Brain microvascular endothelial cell (primary cell): ENCODE results near the gene ZNF444.

Experiments used
- DNase-seq: peaks from one replicate; pipeline ENCODE4 v3.0.0-alpha.2; 2020
- H3K27ac ChIP-seq: fragments of 250-450 bp; sonication (Bioruptor Pico); 2 replicates; pipeline ENCODE4 v1.5.1; 2020; ENCODE audit warnings: mild to moderate bottlenecking, moderate library complexity
- H3K27me3 ChIP-seq: fragments of 250-450 bp; sonication (Bioruptor Pico); replicated peaks from 2 replicates; pipeline ENCODE4 v1.5.1; 2020; ENCODE audit warnings: mild to moderate bottlenecking
- H3K36me3 ChIP-seq: fragments of 250-450 bp; sonication (Bioruptor Pico); replicated peaks from 2 replicates; pipeline ENCODE4 v1.5.1; 2020; ENCODE audit warnings: mild to moderate bottlenecking
- H3K4me3 ChIP-seq: 2 replicates; pipeline ENCODE4 v1.5.1; 2011; ENCODE audit warnings: low read depth, mild to moderate bottlenecking, control low read depth, low read length, moderate library complexity
- in situ Hi-C: cut with HindIII; loops from 2 replicates; pipeline ENCODE4 v1.10.0; 2017; ENCODE audit warnings: low sequenced_read_pairs, low pct_ligation_motif_present
- TF ChIP-seq, protein P1 (sequence below): IDR thresholded peaks from 2 replicates; pipeline ENCODE4 v1.5.1; 2011; ENCODE audit warnings: low read depth, mild to moderate bottlenecking, moderate library complexity, low read length, control low read depth, inconsistent platforms; ENCODE audit errors: missing control alignments

The ZNF444 gene

GRCh38 chr19:56176881-56177280, 35.8 kb downstream of the ZNF444 start:
- Histone ChIP-seq H3K27ac (no peak overlapping the region), H3K36me3 (no peaks in the 10 kb centered on the region), H3K27me3 (no peaks in the 10 kb centered on the region), H3K4me3 (no peak overlapping the region)
- in situ Hi-C loops = no loop called here
- DNase-seq = no peak
- TF ChIP-seq, protein P1, sequence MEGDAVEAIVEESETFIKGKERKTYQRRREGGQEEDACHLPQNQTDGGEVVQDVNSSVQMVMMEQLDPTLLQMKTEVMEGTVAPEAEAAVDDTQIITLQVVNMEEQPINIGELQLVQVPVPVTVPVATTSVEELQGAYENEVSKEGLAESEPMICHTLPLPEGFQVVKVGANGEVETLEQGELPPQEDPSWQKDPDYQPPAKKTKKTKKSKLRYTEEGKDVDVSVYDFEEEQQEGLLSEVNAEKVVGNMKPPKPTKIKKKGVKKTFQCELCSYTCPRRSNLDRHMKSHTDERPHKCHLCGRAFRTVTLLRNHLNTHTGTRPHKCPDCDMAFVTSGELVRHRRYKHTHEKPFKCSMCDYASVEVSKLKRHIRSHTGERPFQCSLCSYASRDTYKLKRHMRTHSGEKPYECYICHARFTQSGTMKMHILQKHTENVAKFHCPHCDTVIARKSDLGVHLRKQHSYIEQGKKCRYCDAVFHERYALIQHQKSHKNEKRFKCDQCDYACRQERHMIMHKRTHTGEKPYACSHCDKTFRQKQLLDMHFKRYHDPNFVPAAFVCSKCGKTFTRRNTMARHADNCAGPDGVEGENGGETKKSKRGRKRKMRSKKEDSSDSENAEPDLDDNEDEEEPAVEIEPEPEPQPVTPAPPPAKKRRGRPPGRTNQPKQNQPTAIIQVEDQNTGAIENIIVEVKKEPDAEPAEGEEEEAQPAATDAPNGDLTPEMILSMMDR = no peak

- DNase-seq = no peak
- TF ChIP-seq, protein P1 = no peak
- in situ Hi-C loops = no loop called here
- Histone ChIP-seq H3K27me3 (no peaks in the 10 kb centered on the region), H3K27ac (no peak overlapping the region), H3K4me3 (no peak overlapping the region), H3K36me3 (no peaks in the 10 kb centered on the region)
Observed at GRCh38 chr19:56177564-56178243, 36.6 kb downstream of the ZNF444 start.

- no peak for DNase-seq
- no peak overlapping the region for H3K27ac ChIP-seq
- no peak overlapping the region for H3K4me3 ChIP-seq
- TF ChIP-seq, protein P1 = no peak
- in situ Hi-C loops = no loop called here
- no peaks in the 10 kb centered on the region for H3K27me3 ChIP-seq
- no peaks in the 10 kb centered on the region for H3K36me3 ChIP-seq
Observed at GRCh38 chr19:56189785-56190184, 48.7 kb downstream of the ZNF444 start.

- in situ Hi-C loops = no loop called here
Observed at GRCh38 chr19:56191115-56191514, 50.0 kb downstream of the ZNF444 start.

GRCh38 chr19:56191711-56192110, 50.6 kb downstream of the ZNF444 start:
- Histone ChIP-seq H3K27me3 (no peaks in the 10 kb centered on the region), H3K27ac (no peak overlapping the region), H3K36me3 (no peaks in the 10 kb centered on the region), H3K4me3 (no peak overlapping the region)
- DNase-seq = no peak
- TF ChIP-seq, protein P1 = no peak
- in situ Hi-C loops = no loop called here

More at GRCh38 chr19:56191115-56191514, 50.0 kb downstream of the ZNF444 start:
- Histone ChIP-seq H3K36me3 (no peaks in the 10 kb centered on the region), H3K27me3 (no peaks in the 10 kb centered on the region), H3K27ac (no peak overlapping the region), H3K4me3 (no peak overlapping the region)
- TF ChIP-seq, protein P1 = no peak
- no peak for DNase-seq
